EH (cell line): ENCODE data around the gene CDY2B.
"Not testable (repeated sequence)": the region's sequence is repeated elsewhere in the genome, so short reads cannot be mapped to it uniquely, and the experiment has no call there.

Experiments
- DNase-seq: peaks from one replicate; pipeline ENCODE4 v3.0.0-alpha.2; 2015; ENCODE audit warnings: low read depth

The CDY2B gene, protein sequence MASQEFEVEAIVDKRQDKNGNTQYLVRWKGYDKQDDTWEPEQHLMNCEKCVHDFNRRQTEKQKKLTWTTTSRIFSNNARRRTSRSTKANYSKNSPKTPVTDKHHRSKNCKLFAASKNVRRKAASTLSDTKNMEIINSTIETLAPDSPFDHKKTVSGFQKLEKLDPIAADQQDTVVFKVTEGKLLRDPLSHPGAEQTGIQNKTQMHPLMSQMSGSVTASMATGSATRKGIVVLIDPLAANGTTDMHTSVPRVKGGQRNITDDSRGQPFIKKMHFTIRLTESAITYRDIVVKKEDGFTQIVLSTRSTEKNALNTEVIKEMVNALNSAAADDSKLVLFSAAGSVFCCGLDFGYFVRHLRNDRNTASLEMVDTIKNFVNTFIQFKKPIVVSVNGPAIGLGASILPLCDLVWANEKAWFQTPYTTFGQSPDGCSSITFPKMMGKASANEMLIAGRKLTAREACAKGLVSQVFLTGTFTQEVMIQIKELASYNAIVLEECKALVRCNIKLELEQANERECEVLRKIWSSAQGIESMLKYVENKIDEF

DNA sequence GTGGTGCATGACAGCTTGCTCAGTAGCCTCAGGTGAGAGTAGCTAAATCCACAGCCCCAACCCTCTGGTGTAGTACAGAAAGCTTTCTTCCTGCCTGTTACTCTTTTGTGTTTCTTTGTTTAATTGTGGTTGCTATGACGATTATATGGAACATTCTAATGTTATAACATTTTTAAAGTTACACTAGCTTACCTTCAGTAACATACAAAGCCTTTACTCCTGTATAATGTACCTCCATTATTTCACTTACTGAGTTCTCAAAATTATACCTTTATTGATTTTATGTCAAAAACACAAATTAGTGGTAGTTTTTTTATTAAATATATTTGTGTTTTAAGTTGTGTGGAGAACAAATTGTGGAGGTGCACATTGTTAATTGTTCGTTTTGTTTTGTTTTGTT, at the start of gene CDY2B:
Gene CDY2B (minus strand): TSS at position 101 of the 400 bp plus-strand sequence. CDS start 328 bp downstream, outside the sequence.
- not testable (repeated sequence) for DNase-seq

DNA sequence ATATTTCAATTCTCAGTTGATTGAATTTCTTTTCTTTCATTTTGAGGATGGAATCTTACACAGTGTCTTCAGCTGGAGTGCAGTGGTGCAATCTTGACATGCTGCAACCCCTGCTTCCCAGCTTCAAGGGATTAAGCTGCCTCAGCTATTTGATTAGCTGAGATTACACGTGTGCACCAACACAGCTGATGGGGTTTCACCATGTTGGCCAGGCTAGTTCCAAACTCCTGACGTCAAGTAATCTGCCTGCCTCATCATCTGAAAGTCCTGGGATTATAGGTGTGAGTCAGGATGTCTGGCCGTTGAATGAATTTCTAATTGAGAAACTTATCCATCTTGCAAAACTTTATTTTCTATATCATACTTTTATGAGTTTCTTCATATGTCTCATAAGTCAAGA, 28.0 kb upstream of the CDY2B start:
- not testable (repeated sequence) for DNase-seq

DNA sequence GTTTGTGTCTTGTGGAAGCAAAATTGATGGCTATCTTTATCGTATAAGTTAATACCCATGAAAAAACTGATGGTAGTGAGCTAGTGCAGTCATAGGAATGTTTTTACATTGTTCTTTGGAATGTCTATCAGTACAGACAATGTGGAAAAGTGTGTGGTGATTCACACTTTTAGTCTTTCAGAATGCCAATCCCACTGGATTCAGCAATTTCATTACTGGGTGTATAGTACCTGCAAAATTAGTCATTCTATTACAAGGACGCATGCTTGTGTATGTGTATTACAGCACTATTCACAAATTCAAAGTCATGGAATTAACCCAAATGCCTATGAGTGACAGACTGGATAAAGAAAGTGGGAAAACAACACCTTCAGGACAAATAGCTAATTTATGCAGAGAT, 27.3 kb upstream of the CDY2B start:
- DNase-seq, result not testable (repeated sequence)

DNA sequence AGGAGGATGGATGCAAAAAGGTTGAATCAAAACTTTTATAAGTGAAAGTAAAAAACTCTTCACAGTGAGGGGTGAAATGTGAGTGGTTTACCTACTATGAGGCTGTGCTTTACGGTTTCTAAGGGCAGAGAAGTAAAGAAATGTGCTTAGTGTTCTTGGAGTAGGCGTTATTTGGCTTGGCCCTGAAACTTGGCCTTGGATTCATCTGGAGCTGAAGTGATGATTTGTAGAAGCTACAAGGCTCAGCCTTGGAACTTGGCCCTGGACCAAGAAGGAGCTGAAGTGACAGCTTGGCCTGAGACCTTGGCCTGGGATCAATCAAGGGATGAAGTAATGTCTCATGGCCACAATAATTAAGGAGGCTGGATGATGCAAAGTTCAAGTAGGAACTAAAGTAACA, 1.7 kb upstream of the CDY2B start:
- not testable (repeated sequence) for DNase-seq

DNA sequence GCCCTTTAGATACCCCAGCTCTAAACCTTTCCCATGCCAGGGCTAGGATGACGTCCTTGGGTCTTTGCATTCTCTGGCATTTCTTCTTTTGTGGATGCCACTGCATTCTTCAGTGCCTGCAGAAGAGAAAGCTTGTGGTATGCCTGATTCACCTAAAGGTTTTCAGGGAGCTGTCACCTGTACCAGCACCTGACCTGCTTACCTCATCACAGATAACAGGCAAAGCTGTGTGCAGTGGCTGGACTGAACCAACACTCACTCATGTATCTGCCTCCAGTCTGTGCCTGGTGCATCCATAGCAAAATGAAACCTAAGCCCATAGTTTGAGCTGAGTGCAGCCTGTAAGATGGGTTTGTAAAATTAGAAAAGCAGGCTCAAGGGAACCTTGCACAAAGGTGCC, 3.3 kb downstream of the CDY2B start:
- DNase-seq, result not testable (repeated sequence)

DNA sequence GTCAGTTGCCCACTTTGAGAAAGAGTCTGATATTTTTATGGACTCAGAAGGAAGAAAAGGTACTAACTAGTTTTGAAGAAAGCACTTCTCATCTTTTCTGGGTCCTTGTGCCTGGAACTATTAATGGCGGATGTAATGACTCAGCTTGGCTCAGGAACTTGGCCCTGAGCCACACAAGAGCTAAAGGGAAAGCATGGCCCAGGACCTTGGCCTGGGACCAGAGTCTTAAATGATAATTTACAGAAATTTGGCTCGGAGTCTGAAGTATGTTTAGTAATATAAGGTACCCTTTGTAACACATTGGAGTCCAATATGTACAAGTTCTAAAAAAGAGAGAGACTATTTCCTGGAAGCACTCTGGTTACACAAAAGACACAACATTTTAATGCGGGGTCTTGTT, 4.6 kb downstream of the CDY2B start:
- DNase-seq, result not testable (repeated sequence)

DNA sequence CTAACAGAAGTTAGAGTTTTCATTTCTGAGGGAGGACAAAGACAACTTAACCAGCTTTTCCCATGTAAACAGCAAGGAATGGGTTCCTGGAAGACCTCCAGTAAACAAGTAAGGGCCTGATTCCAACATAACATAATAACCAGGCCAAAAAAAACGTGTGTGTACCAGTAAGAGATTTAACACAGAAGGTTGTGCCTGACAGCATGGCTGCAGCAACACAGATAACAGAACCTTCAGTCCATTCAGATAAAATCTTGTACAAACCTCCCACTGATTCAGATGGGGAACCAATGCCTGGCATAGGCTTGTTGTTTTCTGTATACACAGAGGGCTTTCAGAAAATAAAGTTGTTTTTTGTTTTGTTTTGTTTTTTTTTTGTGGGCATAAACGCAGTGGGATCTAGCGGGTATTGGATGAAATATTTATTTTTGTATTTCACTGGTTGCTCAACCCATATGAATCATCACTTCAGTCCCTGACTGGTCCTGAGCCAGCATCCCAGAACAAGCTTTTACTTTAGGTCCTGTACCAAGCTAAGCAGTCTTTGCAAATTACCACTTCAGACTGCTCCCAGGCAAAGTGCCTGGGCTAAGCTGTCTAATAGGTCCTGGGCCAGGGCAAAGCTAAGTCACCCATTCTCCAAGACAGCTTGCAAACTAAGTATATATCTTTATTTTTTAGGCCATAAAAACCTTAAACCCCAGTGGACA, 8.7 kb downstream of the CDY2B start:
- not testable (repeated sequence) for DNase-seq

DNA sequence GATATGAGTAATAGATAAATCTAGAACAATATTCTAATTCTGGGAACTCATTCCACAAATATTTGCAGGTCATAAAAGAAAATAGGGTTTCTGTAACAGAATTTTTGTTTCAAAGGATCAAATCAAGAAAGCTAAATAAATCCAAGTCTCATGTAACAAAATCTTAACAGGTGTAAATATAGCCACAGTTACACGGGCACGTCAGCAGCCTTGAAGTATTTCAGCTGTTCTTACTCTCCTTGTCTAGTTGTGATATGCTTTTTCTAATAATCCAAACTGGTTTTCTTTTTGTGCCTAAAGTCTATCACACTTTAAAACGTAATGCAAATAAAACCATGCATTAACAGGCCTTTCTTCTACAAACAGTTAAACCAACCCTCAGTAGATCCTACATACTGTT, 9.3 kb downstream of the CDY2B start:
- DNase-seq, result not testable (repeated sequence)

DNA sequence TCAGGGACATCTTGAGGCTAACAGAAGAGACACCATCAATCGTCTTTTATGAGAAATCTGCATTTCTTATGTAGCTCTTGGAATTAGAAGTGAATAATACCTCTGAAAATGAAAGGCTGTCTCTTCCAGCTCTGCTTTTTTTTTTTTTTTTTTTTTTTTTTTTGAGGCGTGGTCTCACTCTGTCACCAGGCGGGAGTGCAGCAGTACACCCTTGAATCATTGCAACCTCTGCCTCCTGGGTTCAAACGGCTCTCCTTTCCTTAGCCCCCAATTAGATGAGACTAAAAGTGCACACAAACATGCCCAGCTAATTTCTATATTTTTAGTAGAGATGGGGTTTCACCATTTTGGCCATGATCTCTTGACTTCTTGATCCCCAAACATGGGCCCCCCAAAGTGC, 12.2 kb downstream of the CDY2B start:
- DNase-seq, result not testable (repeated sequence)

DNA sequence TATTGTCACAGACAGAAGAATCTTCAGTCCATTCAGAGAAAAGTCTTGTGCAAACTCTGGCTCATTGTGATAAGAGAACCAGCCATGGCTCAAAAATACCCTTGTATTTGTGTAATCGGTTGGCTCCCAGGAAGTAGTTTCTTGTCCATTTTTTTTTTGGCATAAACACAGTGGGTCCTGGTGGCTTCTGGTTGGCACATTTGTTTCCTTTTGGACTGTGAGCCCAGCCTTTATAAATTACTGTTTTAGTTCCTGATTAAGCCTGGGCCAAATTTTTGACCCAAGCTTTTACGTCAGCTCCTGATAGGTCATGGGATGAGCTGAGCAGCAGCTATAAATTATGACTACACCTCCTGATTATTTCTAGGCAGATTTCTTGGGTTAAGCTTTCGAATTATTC, 19.4 kb downstream of the CDY2B start:
- DNase-seq, result not testable (repeated sequence)

DNA sequence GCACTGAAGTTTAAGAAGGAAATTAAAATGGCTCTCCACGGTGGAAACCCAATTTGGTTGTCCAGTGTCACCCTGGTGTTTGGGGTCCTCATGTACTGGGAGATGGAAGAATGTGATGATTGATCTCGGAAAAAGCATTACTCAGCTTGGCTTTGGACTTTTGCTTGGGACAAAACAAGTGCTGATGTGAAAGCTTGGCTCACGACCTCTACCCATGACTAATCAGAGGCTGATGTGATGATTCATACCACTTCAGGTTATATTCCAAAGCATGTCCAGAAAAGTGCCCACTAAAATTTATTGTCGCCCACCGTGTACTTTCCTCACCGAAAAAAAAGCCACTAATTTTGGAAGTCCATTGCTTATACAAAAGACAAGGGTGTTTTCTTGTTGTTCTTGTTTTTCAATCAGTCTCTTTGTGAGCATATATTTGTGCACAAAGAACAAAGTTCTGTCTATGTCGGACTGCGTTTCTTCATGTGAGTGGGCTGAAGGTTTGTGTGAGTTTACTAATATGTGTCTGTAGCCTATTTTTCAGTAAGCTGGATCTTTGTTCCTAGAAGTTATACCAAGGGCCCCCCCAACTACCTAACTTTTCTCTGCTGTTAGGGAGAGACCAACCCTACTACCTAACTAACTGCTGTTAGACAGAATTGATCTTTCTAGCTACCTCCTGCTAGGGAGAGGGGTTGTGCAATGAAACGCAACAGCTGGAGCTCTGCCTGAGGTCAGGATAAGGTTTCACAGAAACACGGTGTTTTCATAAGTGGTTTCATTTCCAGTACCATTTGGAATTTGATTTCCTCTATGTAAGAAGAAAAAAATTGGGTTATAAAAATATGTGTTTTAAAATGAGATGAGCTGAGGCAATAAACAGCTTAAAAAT, 22.8 kb downstream of the CDY2B start:
- not testable (repeated sequence) for DNase-seq

DNA sequence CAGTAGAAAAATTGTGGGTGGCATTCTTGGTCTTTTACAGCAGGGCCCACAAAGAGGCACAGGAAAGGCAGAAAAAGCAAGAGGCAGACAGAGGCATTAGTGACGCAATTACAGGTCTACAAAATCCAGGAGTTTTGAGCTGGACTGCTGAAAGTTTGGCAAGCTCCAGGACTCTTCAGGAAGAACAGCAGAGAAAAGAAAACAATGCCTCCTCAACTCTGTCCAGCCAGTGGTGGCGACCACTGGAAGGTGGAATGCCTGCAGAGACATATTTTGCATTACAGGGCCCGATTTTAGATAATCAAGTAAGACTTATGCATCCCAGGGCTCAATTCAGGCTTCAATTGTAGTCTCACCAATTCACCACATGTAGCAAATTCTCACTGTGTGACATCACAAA, 23.5 kb downstream of the CDY2B start:
- DNase-seq, result not testable (repeated sequence)

DNA sequence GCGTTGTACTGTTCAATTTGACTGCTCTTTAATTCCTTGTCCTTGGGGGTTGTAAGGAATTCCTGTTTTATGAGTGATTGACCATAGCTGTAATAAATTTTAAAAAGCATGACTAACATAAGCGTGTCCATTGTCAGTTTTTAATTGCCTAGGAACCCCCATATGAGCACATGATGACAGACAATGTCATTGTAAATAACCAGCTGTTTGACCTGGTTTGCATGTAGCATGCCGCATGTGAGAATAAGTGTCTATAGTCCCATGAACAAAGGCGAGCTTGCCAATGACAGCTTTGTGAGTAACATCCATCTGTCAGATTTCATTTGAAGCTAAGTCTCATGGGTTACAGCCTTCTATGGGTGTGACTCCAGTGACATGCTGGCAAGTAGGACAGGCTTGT, 30.9 kb downstream of the CDY2B start:
- DNase-seq, result not testable (repeated sequence)

DNA sequence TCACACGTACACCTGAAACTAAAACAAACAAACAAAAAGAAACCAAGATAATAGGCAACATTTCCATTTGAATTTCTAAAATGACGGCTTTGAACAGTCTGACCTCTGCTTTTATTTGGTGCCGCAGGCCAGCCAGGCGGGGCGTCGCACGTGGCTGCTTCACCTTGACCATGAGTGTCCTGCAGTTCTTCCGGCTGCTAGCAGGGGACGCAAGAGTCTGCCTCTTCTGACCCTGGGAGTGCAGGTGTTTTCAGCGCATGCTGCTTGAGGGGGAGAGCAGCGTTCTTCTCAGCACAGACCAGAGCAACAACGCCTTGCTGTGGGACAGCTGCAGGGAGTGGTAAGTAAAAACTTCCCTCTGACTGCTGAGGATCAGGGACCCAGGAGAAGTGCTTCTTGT, 47.9 kb downstream of the CDY2B start:
- not testable (repeated sequence) for DNase-seq
